Measurements from ENCODE around the gene SQOR. TPM values are rescaled to one million over a fixed set of nuclear protein-coding genes. Genes with fewer than 3 reads are reported as not detected.

Gene SQOR
- total and polyA plus RNA-seq, 3 donors from 2014 or later = 8.1 to 18.2 (median 9.1) TPM

- TF ChIP-seq POLR2A (IDR thresholded peaks at IDR 0.05) = no peak
- no peak for TF ChIP-seq CTCF (IDR thresholded peaks at IDR 0.05)
- no peaks in the 10 kb centered on the region for H3K9me3 ChIP-seq
- DNase-seq = no peak
- intact Hi-C loops (cut with DNase I; ENCODE audit: low total_unique reads) = no loop called here
- H3K27me3 ChIP-seq = no peaks in the 10 kb centered on the region
- WGBS, 2 donors = 79 to 80% methylated on average over 4 of the region's 4 CpGs
- no peaks in the 10 kb centered on the region for H3K36me3 ChIP-seq (ENCODE audit: low read depth, missing control alignments)
- H3K4me3 ChIP-seq = no peak overlapping the region
- H3K27ac ChIP-seq = no peak overlapping the region
- no peaks in the 10 kb centered on the region for H3K4me1 ChIP-seq
Measured at GRCh38 chr15:45678459-45679178, 43.8 kb downstream of the SQOR start.

GRCh38 chr15:45684533-45684932 is 49.7 kb downstream of the SQOR start:
- WGBS, 2 donors = 89 to 91% methylated on average over 2 of the region's 2 CpGs
- Histone ChIP-seq H3K9me3 (no peaks in the 10 kb centered on the region), H3K27ac (no peak overlapping the region), H3K36me3 (ENCODE audit: low read depth, missing control alignments) (no peaks in the 10 kb centered on the region), H3K4me1 (no peaks in the 10 kb centered on the region), H3K27me3 (no peaks in the 10 kb centered on the region), H3K4me3 (no peak overlapping the region)
- intact Hi-C loops (cut with DNase I; ENCODE audit: low total_unique reads) = no loop called here
- DNase-seq = no peak
- no peak for TF ChIP-seq CTCF (IDR thresholded peaks at IDR 0.05)
- no peak for TF ChIP-seq POLR2A (IDR thresholded peaks at IDR 0.05)

GRCh38 chr15:45689616-45690015 is 54.8 kb downstream of the SQOR start:
- intact Hi-C loops (cut with DNase I; ENCODE audit: low total_unique reads) = no loop called here
- WGBS, 2 donors = 86 to 96% methylated on average over 4 of the region's 4 CpGs

GRCh38 chr15:45690581-45691260 is 55.9 kb downstream of the SQOR start:
- Histone ChIP-seq H3K4me3 (no peak overlapping the region), H3K9me3 (no peaks in the 10 kb centered on the region), H3K4me1 (no peaks in the 10 kb centered on the region), H3K36me3 (ENCODE audit: low read depth, missing control alignments) (no peaks in the 10 kb centered on the region), H3K27ac (no peak overlapping the region), H3K27me3 (no peaks in the 10 kb centered on the region)
- intact Hi-C loops (cut with DNase I; ENCODE audit: low total_unique reads) = no loop called here
- WGBS, 2 donors = 80 to 92% methylated on average over 6 of the region's 6 CpGs
- TF ChIP-seq POLR2A (IDR thresholded peaks at IDR 0.05) = no peak
- TF ChIP-seq CTCF (IDR thresholded peaks at IDR 0.05) = no peak
- DNase-seq = no peak

More at GRCh38 chr15:45689616-45690015, 54.8 kb downstream of the SQOR start:
- Histone ChIP-seq H3K27ac (no peak overlapping the region), H3K36me3 (ENCODE audit: low read depth, missing control alignments) (no peaks in the 10 kb centered on the region), H3K27me3 (no peaks in the 10 kb centered on the region), H3K9me3 (no peaks in the 10 kb centered on the region), H3K4me1 (no peaks in the 10 kb centered on the region), H3K4me3 (no peak overlapping the region)
- DNase-seq = no peak
- TF ChIP-seq POLR2A (IDR thresholded peaks at IDR 0.05) = no peak
- no peak for TF ChIP-seq CTCF (IDR thresholded peaks at IDR 0.05)

All from testis (tissue), 3 donors.